ENCODE measurements around the gene TRAPPC12.

Gene TRAPPC12

DNA sequence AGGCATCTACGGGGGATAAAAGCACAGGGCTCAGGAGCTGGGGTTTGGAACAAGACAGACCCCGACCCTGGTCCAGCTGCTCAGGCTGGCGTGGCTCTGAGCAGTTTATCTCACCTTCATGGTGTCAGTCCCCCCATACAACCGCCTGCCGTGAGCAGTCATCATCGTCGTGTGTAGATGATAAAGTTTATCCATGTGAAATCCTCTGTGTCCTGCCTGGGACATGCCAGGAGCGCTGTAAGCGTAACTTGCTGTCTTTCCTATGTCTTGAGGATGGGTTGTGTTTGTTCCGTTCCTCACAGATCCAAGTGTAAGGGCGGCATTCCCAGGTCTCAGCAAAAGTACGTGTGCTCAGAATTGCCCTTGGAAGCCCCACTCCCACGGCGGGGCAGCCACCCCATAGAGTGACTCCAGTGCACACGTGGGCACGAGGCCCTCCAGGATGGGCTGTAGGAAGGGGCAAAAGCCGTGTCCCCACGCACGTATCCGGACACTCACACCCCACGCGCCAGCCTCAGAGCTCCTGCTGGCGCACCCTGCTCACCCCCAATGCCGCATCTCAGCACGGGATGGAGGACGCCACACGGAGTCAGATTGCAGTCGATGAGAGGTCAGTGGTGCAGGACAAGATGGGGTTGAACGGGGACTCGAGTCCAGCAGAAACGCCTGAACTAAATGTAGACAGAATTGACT is 88.9 kb downstream of the TRAPPC12 start:
- DNase-seq (ENCODE audit: low read depth, low spot score) = no peak

DNA sequence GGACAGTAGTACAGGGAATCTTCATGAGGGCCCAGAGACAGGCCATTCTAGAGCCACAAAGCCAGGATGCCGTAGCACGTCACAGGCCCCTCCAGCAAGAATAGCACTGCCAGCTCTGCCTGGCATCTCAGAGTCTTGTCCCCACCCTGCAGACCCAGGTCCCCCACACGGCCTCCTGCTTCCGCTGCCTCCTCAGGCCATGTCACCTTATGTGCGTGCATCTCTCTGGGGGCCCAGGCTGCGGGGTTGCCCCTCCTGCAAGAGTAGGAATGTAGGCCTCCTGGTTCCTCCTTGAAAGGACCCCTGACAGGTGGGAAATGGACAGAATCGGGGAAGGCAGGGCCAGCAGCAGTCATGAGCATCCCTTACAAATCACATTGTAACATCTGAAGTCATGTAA is 90.0 kb downstream of the TRAPPC12 start:
- DNase-seq (ENCODE audit: low read depth, low spot score) = no peak

DNA sequence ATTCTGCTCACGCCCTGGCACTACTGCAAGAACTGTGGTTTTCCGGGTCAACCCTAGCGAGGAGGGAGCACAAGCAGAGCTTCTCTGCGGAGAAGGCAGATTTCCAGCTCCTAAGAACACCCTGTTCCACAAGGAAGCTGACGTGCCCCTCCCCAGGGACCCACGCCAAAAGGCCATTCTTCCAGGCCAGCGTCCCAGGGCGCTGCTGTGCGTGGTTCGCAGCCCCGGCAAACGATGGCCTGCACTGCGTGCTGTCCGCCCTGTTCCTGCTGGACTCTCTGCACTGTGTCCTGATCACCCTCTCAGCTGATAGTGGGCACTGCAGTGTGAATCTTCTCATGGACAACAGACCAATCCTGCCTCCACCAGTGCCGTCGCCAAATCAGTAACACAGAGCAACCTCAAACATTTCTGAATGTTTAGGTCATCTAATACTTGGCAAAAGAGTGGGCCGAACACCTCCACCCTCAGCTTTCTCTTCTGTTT is 90.7 kb downstream of the TRAPPC12 start:
- no peak for DNase-seq (ENCODE audit: low read depth, low spot score)

DNA sequence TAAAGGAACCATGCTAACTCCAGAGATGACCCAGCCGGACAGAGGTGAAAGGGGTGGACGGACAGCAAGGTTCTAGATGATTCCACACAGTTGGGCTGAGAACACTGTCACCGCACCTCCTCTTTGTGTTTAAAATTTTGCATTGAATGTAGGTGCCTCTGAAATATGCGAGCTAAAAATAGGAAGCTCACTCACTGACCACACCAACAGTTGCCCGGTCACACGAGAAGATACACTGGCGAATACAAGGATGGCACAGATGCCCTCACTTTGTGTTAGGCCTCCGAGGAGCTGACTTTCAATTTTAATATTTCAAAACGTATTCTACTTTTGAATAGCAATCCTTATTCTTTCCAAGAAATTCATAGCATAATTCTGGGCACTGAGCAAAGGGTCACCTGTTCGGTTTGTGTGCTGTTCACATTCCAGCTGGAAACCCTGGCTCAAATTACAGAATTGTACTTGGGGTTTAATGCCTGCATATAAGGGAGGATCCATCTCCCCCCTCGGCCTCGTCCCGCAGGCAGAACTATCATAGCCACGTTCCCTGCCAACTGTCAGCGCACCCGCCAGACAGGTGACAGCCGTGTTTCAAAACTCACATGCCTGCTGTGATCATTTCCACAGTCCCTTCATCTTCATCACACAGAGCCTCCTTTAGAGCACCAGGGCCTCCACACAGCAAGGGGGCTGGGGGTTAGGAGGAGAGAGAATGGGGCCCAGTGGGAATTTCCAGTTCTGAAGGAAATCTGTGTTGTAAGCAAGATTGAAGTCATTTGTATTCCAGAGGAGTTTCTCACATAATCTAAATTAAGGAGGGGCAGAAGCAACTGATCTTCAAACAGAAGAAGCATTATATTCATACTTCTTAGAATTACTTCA is 91.6 kb downstream of the TRAPPC12 start:
- DNase-seq (ENCODE audit: low read depth, low spot score) = no peak

DNA sequence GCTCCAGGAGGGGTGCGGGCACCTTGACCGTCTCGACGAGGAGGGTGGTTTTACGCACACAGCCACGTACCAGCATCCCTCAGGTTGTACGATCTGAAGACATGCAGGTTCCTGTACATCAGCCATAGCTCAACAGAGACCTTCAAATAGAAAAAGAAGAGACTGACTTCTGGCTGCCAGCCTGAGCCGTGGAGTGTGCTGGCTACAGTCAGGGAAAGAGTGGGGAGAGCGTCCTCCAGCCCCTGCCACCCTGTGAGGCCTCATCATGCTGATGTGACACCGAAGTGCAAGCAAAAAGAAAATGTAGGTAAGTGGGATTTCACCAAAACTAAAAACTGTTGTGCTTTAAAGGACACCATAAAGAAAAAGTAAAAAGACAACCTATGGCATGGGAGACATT is 92.8 kb downstream of the TRAPPC12 start:
- no peak for DNase-seq (ENCODE audit: low read depth, low spot score)

DNA sequence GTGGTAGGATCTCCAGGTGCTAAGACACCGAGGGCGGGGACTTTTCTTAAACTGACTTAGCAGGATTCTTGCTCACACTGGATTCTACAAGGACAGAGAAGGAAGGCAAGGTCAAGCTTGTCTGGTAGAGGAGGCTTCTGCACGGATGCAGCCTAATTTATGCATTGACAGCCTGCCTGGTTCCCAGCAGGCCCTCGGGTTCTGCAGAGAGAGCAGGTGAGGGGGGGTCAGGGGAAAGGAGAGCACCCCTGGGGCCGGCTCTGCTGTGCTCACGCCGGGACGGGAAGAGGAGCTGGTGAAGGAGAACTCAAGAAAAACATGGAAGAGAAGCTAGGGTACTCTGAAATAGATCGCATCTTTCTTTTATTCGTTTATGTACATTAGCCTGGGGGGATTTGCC is 93.5 kb downstream of the TRAPPC12 start:
- DNase-seq (ENCODE audit: low read depth, low spot score) = no peak

DNA sequence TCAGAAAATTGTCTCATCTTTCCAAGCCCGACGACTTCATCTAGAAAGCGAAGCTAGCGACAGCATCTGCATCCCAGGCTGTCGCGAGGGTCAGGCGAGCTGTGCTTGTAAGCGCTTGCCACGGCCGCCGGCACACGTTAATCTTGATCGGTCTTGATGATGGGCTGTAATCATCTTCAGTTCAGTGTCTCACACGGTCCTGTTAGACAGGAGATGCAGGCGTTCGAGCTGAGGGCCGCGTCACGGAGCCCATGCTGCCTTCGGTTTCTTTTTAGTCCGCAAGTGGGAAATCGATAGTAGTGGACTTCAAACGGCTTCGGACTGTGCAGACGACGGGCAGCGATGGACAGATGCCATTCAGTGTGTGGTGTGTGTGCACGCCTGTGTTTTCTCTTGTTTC is 96.3 kb downstream of the TRAPPC12 start:
- DNase-seq (ENCODE audit: low read depth, low spot score) = no peak

DNA sequence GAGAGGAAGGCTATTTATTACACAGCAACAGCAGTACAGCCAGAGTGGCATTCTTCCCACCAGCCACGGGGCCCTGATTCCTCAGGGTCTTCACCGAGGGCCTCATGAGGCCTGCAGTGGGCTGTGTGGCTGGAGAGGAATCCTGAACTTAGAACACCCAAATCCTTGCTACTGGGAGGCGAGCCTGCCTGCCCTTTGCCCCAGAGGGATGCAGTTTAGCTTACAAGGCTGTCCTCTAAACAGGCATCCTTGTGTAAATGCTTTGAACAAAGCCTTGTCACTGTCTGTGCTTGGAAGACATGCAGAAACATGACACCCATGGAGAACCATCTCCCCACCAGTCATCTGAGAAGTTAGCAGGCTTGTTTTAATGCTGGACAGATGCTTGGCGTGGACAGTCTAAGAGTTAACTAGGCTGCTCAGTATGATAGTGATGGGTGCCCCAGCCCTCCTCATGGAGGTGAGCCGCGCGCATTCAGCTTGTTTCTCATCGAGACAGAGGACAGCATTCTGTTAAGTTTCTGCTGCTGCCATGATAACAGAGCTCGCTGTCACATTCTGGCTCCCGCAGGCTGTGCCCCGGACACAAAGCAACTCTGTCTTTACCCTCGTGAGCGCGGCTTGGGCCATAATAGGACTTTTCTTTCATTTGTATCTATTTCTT is 97.0 kb downstream of the TRAPPC12 start:
- no peak for DNase-seq (ENCODE audit: low read depth, low spot score)

DNA sequence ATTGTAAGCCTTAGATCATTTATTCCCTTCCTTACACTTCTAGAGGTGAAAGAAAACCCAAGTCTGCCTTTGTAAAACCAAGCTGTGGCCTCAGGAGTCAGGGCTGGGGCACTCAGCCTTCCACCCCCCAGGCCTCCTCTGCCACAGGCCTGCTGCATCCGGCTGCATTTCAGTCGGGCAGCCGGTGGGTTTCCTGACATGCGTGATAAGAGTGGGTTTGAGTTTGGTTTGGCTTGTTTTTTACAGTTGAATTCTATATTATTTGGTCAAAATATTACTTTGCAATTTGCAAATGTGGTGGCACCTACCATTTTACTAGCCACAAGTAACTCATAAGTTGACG is 97.5 kb downstream of the TRAPPC12 start:
- no peak for DNase-seq (ENCODE audit: low read depth, low spot score)

DNA sequence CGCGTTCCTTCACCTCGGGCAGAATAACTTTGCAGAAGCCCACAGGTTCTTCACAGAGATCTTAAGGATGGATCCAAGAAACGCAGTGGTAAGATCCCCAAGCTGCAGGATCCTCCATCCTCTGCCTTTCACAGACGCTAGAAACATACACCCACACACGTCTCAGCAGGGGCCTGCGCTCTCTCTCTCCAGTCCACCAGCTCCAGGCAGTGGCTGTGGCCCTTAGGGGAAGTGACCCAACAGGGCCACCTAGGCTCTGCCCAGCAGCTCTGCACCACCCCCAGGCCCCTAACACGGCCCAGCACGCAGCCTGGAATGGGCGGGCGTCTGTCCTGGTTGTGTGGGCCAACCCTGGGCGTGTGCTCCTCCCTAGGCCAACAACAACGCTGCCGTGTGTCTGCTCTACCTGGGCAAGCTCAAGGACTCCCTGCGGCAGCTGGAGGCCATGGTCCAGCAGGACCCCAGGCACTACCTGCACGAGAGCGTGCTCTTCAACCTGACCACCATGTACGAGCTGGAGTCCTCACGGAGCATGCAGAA is 99.4 kb downstream of the TRAPPC12 start:
- DNase-seq (ENCODE audit: low read depth, low spot score) = no peak

DNA sequence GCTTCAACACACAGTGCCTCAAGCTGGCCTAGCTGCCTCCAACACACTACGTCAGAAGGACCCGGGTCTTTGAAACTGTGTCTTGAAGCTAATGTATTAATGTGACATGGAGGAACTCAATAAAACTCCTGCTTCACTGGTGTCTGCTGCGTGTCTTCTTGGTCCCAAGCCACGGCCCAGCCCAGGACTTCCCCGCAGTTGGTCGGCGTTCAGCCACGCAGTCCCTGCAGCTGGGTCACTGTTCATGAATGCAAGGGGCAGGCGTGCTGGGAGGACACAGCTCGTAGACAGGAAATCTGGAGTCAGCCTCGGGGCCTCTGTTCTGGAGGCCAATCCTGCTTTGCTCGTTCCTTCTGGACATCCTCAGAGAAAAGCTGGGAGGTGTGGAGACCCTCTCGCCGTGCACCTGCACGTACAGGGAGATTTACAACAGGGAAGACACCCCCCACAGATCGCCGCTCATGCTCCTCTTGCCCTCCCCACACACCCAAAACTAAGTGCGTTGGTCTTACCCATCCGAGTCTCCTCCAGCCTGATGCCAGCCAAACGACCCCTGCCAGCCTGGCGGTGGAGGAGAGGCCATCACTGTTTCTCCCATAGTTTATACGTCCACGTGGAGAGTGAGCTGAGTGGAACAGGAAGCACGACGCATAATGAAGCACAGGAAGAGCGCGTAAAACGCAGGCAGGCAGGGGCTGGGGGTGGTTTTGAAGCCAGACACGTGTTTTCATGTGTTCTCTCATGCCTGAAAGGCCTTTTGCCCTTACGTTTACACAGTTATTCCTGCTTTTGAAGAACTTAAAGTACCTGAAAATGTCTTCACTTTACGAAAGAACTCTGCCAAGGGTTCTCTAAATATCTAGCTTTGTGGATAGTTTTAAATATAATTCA is 100.2 kb downstream of the TRAPPC12 start:
- DNase-seq (ENCODE audit: low read depth, low spot score) = no peak

DNA sequence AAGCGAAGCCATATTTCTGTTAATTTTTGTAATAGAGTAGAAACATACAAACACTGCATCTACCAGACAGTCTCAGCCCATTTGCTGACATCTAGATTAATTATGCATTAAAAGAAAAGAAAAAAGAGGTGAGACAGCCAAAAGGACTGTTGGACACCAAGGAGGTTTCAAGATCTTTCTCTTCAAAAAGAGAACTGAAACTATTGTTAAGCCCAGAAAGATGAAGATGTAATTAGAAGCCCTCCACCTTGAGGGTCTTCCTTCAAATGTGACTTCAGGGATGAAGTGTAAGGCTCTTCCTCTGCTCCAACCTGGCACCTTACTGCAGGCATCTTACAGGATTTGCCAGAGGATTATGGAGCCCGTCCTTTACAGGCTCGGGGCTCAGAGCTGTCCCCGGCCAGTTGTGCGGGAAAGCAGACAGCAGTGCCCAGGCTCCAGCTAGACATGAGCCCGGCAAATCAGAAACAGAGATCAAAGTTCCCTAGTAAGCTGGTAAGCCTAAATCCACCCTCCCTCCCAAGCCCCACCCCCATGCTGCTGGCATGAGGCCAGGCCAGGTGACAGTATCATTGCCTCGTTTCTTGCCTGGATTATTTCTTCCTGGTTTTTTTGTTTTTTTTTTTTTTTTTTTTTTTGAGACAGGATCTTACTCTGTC is 101.0 kb downstream of the TRAPPC12 start:
- no peak for DNase-seq (ENCODE audit: low read depth, low spot score)

DNA sequence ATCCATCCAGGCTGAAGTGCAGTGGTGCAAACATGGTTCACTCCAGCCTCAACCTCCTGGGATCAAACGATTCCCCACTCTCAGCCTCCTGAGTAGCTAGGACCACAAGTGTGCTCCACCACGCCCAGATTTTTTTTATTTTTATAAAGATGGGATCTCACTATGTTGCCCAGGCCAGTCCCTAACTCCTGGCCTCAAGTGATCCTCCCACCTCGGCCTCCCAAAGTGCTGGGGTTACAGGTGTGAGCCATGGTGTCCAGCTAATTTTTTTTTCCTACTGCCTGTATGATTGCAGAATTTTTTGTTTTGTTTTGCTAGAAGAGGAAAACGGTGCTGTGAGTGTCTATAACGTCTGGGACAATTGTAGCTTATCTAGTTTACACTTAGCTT is 101.5 kb downstream of the TRAPPC12 start:
- no peak for DNase-seq (ENCODE audit: low read depth, low spot score)

DNA sequence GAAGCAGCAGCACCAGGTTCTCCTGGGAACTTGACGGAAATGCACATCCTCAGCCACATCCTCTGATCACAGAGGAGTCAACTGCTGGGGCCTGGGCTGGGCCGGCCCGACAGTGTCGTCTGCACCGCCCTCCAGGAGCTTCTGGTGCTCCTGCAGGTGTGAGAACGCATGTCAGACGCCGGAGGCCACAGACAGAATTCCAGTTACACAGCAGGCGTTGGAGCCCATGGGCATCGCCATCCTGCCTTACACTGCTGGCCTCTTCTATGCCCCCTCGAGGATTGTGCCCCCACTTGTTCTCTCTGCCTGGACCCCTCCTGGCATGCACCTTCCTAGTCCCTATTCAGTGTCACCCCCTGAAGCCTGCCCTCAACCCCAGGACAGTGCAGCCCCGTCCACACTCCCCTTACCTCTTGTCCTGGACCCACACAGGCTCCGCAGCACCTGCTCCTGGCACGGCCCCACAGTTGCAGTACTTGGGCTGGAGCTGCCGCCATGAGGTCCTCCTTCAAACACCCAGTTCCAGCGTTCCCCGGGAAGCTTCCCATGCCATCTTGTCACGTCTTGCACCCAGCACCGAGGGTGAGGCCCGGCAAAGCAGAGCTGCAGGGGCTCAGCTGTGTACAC is 102.4 kb downstream of the TRAPPC12 start:
- no peak for DNase-seq (ENCODE audit: low read depth, low spot score)

DNA sequence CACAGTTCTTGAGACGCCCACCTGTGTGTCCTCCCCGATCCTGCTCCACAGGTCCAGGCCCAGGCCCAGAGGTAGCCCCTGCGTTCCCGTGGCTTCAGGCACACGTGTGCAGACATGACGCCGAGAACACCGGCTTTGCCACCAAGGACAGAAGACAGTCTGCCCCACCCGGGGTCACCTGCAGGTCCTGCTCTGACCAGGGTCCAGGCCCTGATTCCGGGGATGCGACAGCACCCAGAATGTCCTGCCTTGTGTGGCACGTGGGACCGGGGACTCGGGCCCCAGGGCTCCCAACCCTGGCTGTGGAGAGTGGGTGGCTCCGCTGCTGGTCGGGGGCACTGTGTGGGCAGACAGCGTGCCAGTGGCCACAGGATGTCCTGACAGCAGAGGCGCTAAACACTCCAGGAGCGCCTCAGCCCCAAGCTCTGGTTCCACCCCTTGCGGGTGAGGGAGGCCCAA is 102.9 kb downstream of the TRAPPC12 start:
- DNase-seq (ENCODE audit: low read depth, low spot score) = no peak

DNA sequence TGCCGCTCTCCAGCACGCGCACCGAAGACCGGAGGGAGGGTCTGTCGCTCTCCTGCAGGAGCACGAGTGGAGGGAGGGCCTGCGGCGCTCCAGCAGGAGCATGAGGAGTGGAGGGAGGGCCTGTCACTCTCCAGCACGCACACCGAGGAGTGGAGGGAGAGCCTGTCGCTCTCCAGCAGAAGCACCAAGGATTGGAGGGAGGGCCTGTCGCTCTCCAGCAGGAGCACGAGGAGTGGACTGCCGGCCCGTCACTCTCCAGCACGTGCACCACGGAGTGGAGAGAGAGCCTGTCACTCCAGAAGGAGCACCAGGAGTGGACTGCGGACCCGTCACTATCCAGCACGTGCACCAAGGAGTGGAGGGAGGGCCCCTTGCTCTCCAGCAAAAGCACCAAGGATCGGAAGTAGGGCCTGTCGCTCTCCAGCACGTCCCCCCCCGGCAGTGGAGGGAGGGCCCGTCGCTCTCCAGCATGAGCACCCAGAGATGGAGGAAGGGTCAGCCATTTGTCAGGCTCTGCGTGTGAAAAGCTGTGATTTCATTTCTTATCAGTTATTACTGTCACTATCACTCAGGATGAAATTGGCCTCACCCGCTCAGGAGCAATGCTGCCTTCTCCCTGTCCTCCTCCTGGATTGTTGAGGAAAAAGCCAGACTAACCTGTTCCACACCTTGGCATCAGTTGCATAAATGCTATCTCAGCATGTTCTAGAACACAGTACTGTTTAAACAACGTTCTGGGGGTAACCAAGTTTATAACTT is 103.9 kb downstream of the TRAPPC12 start:
- no peak for DNase-seq (ENCODE audit: low read depth, low spot score)

DNA sequence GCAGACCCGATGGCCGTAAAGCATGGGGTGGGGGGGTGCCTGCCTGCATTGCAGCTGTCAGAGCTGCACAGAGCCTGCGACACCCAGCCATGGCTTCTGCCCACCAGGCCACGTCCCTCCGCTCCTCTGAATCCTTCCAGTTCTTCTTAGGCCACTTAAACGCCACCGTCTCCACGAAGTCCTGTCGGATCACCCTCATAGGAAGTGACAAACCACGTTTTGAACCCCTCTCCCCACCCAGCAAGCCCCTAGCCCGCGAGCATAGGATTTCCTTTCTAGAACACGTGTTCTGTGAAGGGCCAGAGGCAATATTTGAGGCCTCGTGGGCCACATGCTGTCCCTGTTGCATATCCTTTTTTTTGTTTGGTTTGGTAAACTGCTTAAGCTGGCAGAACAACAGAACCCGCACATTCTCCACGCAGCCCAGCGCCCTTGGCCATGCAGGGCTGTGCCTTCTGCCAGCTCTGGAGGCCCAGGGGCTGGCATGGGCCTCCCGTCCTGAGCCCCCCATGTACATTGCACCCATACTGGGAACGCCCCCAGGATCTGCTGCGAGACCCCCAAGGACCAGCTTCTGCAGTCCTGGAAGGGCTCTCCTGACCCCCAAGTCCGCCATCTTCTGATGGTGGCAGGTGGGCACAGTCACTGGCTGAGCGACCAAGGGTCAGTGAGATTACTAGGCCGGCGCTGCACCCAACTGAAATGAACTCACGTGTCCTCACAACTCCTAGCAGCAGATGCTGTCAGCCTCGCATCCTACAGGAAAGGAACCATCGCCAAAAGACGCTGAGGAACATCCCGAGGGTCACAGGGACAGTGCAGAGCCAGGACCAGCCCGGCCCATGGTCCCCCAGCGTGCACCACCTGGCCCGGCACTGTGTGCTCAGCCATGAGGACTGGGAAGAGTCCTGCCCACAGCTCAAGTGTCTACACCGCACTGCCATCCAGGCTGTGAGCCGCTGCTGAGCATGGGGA is 104.8 kb downstream of the TRAPPC12 start:
- no peak for DNase-seq (ENCODE audit: low read depth, low spot score)

DNA sequence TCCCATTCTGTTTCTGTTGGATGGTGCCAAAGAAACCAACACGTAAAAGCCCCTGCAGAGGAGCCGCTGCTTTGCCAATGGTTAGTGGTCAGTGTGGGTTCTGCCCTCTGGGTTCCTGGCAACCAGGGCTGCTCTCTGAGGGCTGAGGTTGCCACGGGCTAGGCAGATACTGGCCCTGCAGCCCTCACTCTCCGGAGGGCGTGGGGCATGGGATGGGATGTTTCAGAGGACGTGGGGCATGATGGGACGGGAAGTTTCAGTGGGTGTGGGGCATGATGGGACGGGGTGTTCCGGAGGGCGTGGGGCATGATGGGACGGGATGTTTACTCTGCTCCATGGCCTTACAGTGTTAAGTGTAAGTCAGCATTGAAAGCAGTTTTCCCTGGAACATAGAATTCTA is 105.7 kb downstream of the TRAPPC12 start:
- no peak for DNase-seq (ENCODE audit: low read depth, low spot score)
